COLO668 (cell line): ENCODE measurements around the gene RBM18.

Experiments
- DNase-seq: peaks from one replicate; lab custom pipeline; 2025; ENCODE audit not compliant: unreplicated experiment; lab: John Stamatoyannopoulos, UW

Gene RBM18

GRCh38 chr9:122264360-122265148 is at the start of gene RBM18, which contains the start of gene MRRF:
Gene RBM18 (minus strand): TSS chr9:122264840. CDS start chr9:122261492, 3,348 bp downstream.
Gene MRRF (plus strand): TSS chr9:122264882. CDS start chr9:122270892, 6,010 bp downstream.
- peak; percentile 94 for DNase-seq

- DNase-seq, result no peak
Observed at GRCh38 chr9:122314165-122314564, 49.5 kb upstream of the RBM18 start.

- DNase-seq, result no peak
Observed at GRCh38 chr9:122309861-122310260, 45.2 kb upstream of the RBM18 start.

GRCh38 chr9:122307925-122308324 is 43.3 kb upstream of the RBM18 start:
- no peak for DNase-seq

- DNase-seq, result no peak
Observed at GRCh38 chr9:122307061-122307460, 42.4 kb upstream of the RBM18 start.

GRCh38 chr9:122302237-122303093 is 37.8 kb upstream of the RBM18 start:
- no peak for DNase-seq

GRCh38 chr9:122297512-122297911 is 32.9 kb upstream of the RBM18 start:
- DNase-seq, result no peak

GRCh38 chr9:122294531-122294930 is 29.9 kb upstream of the RBM18 start:
- DNase-seq, result no peak

- no peak for DNase-seq
Observed at GRCh38 chr9:122291458-122291857, 26.8 kb upstream of the RBM18 start.

GRCh38 chr9:122287214-122287720 is 22.6 kb upstream of the RBM18 start:
- DNase-seq, result no peak

- no peak for DNase-seq
Observed at GRCh38 chr9:122286764-122287163, 22.1 kb upstream of the RBM18 start.

- DNase-seq, result no peak
Observed at GRCh38 chr9:122281368-122281767, 16.7 kb upstream of the RBM18 start.

- no peak for DNase-seq
Observed at GRCh38 chr9:122277285-122277897, 12.8 kb upstream of the RBM18 start.

GRCh38 chr9:122276096-122276495 is 11.5 kb upstream of the RBM18 start:
- no peak for DNase-seq

GRCh38 chr9:122274055-122274454 is 9.4 kb upstream of the RBM18 start:
- DNase-seq, result no peak

GRCh38 chr9:122268041-122268814 is 3.6 kb upstream of the RBM18 start:
- no peak for DNase-seq

GRCh38 chr9:122265149-122265915 is 692 bp upstream of the RBM18 start:
- DNase-seq, result peak; percentile 49

GRCh38 chr9:122263699-122264349 is 816 bp downstream of the RBM18 start:
- no peak for DNase-seq

- DNase-seq, result no peak
Observed at GRCh38 chr9:122262073-122262472, 2.6 kb downstream of the RBM18 start.
